ENCODE data around the gene RBM20. TPM values are rescaled to one million over a fixed set of nuclear protein-coding genes. Genes with fewer than 3 reads are reported as not detected.

RBM20 gene
- polyA plus RNA-seq, 1 experiment: 0.11 TPM

DNA sequence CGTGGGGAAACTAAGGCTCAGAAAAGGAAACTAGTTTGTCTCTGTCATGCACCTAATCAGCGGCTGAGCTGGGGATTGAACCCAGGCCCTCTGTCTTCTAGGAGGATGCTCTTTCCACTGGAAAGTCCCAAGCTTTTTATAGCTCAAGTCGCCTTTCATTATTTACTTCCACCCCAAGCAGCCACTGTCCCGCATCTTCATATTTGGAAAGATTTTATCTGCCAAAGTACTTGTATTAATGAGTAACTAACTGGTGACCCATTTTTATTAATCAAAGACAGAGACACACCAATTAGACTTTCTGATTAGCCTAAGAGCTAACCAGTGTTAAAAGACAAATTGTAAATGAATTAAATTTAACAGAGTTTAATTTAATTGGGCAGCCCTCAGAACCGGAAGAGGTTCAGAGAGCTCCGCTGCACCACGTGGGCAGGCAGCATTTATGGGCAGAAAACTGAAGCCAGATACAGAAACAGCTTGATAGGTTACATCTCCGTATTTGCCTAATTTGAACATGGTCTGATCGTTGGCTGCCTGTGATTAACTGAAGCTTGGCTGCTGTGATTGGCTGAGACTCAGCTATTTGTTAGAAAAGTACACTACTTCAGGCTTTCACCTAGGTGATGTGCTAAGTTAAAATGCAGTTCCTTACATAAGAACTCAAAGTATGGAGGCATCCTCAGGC lies 149.1 kb downstream of the RBM20 start:
- no peak overlapping the region for H3K27ac ChIP-seq (ENCODE audit: low read depth, low read length)
- ChIA-PET POLR2A (interaction anchor here (0.6 kb wide), 1 partner anchor 105 kb away, joined by 3 read pairs; no protein-coding TSS in a partner anchor), CTCF (interaction anchor here (2.6 kb wide), 1 partner anchor 10 kb away, joined by 10 read pairs; no protein-coding TSS in a partner anchor)
- no peak overlapping the region for H3K4me3 ChIP-seq (ENCODE audit: low read depth, low read length)
- TF ChIP-seq, protein P1, sequence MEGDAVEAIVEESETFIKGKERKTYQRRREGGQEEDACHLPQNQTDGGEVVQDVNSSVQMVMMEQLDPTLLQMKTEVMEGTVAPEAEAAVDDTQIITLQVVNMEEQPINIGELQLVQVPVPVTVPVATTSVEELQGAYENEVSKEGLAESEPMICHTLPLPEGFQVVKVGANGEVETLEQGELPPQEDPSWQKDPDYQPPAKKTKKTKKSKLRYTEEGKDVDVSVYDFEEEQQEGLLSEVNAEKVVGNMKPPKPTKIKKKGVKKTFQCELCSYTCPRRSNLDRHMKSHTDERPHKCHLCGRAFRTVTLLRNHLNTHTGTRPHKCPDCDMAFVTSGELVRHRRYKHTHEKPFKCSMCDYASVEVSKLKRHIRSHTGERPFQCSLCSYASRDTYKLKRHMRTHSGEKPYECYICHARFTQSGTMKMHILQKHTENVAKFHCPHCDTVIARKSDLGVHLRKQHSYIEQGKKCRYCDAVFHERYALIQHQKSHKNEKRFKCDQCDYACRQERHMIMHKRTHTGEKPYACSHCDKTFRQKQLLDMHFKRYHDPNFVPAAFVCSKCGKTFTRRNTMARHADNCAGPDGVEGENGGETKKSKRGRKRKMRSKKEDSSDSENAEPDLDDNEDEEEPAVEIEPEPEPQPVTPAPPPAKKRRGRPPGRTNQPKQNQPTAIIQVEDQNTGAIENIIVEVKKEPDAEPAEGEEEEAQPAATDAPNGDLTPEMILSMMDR (IDR thresholded peaks at IDR 0.05; ENCODE audit: low read depth, low read length): no peak
- no peak for DNase-seq (ENCODE audit: low read depth, low spot score)
- H3K27me3 ChIP-seq (ENCODE audit: control insufficient read depth, insufficient read depth, low read length): peaks cover 9% of the 10 kb centered on the region
- no peaks in the 10 kb centered on the region for H3K9me3 ChIP-seq (ENCODE audit: control insufficient read depth, insufficient read depth, low read length)

DNA sequence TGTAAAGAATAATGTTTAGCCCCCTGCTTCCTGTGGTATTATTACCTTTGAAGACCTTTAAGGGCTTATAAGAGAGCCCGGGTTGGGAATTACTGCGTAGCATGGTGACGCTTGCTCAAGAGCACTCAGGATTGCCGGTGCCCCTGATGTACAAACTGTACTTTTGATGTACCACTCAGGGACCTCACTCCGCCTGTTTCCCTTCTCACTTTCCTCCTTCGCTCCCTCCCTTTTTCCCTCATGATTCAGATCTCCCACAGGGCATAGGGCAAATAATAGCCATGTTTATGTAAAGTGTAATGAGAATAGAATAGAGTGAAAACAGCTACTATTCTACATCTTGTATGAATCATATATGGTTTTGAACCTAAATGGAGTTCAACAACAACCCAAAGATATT lies 149.8 kb downstream of the RBM20 start:
- Histone ChIP-seq H3K9me3 (ENCODE audit: control insufficient read depth, insufficient read depth, low read length) (no peaks in the 10 kb centered on the region), H3K27ac (ENCODE audit: low read depth, low read length) (no peak overlapping the region), H3K4me3 (ENCODE audit: low read depth, low read length) (no peak overlapping the region), H3K27me3 (ENCODE audit: control insufficient read depth, insufficient read depth, low read length) (peaks cover 7% of the 10 kb centered on the region)
- DNase-seq (ENCODE audit: low read depth, low spot score): no peak
- CTCF ChIA-PET: interaction anchor here (2.6 kb wide), 1 partner anchor 9 kb away, joined by 10 read pairs; no protein-coding TSS in a partner anchor
- POLR2A ChIA-PET: interaction anchor here (0.6 kb wide), 1 partner anchor 106 kb away, joined by 3 read pairs; no protein-coding TSS in a partner anchor
- TF ChIP-seq, protein P1 (IDR thresholded peaks at IDR 0.05; ENCODE audit: low read depth, low read length): no peak

DNA sequence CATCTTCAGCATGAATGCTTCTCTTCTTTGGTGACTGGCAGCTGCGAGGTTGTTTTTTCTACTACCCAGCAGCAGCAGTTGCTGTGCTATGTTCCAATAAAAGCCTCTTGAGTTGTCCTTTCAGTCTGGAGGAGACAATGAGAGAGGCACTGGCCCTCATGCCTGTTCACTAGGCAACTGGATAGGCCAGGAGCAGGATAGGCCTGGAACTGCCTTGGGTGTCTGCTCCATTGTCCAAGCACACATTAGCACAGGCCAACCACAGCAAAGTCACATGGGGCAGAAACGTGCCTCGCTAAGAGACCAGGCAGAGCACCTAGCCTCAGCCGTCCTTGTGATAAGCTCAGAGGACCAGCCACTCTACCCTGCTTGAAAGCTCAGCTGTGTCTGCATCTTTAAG lies 150.7 kb downstream of the RBM20 start:
- CTCF ChIA-PET: interaction anchor here (2.6 kb wide), 1 partner anchor 8 kb away, joined by 10 read pairs; no protein-coding TSS in a partner anchor
- POLR2A ChIA-PET: no interaction called here
- TF ChIP-seq, protein P1 (IDR thresholded peaks at IDR 0.05; ENCODE audit: low read depth, low read length): no peak
- peaks cover 4% of the 10 kb centered on the region for H3K27me3 ChIP-seq (ENCODE audit: control insufficient read depth, insufficient read depth, low read length)
- H3K27ac ChIP-seq (ENCODE audit: low read depth, low read length): no peak overlapping the region
- H3K9me3 ChIP-seq (ENCODE audit: control insufficient read depth, insufficient read depth, low read length): no peaks in the 10 kb centered on the region
- DNase-seq (ENCODE audit: low read depth, low spot score): no peak
- H3K4me3 ChIP-seq (ENCODE audit: low read depth, low read length): no peak overlapping the region

DNA sequence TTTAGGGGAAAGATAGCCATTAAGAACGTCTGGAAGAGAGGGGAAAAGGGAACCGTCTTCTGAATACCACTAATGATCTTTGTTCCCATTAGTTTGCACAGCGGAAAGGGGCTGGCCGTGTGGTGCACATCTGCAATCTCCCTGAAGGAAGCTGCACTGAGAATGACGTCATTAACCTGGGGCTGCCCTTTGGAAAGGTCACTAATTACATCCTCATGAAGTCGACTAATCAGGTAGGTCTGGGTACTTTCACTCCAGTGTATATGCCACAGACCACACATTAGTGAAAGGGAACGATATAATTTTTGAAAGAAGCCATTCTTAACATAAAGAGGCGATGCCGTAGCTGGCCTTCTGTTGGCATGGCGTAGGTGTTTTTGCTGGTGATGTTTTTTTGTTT lies 153.3 kb downstream of the RBM20 start:
- H3K9me3 ChIP-seq (ENCODE audit: control insufficient read depth, insufficient read depth, low read length): no peaks in the 10 kb centered on the region
- TF ChIP-seq, protein P1 (IDR thresholded peaks at IDR 0.05; ENCODE audit: low read depth, low read length): no peak
- H3K27ac ChIP-seq (ENCODE audit: low read depth, low read length): no peak overlapping the region
- DNase-seq (ENCODE audit: low read depth, low spot score): no peak
- POLR2A ChIA-PET: no interaction called here
- no peak overlapping the region for H3K4me3 ChIP-seq (ENCODE audit: low read depth, low read length)
- H3K27me3 ChIP-seq (ENCODE audit: control insufficient read depth, insufficient read depth, low read length): no peaks in the 10 kb centered on the region
- CTCF ChIA-PET: no interaction called here

DNA sequence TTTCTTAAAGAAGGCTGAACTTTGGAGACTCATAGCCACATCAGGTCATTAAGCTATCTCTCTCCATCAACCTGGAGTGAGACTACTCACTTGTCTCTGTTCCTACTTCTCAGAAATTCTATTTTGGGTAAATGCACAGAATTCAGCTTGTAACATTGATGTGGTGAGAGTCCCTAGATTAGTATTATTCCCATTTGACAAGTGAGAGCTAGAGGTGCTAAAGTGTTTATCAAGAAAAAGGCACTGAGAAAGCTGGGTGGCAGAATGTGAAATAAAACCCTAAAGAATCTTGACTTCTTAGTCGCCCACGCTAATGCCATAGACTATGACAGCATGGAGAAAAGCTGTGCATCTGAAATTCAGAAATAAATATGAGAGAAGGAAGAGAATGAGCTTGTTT lies 154.2 kb downstream of the RBM20 start:
- DNase-seq (ENCODE audit: low read depth, low spot score): no peak
- H3K27ac ChIP-seq (ENCODE audit: low read depth, low read length): no peak overlapping the region
- H3K9me3 ChIP-seq (ENCODE audit: control insufficient read depth, insufficient read depth, low read length): no peaks in the 10 kb centered on the region
- ChIA-PET CTCF (no interaction called here), POLR2A (no interaction called here)
- no peaks in the 10 kb centered on the region for H3K27me3 ChIP-seq (ENCODE audit: control insufficient read depth, insufficient read depth, low read length)
- no peak overlapping the region for H3K4me3 ChIP-seq (ENCODE audit: low read depth, low read length)
- TF ChIP-seq, protein P1 (IDR thresholded peaks at IDR 0.05; ENCODE audit: low read depth, low read length): no peak

Data from AG04450 (cell line).